ENCODE measurements around the gene HAAO.
A peak's percentile ranks its signal among the peaks of the same experiment; 100 is the strongest.

Gene HAAO

DNA sequence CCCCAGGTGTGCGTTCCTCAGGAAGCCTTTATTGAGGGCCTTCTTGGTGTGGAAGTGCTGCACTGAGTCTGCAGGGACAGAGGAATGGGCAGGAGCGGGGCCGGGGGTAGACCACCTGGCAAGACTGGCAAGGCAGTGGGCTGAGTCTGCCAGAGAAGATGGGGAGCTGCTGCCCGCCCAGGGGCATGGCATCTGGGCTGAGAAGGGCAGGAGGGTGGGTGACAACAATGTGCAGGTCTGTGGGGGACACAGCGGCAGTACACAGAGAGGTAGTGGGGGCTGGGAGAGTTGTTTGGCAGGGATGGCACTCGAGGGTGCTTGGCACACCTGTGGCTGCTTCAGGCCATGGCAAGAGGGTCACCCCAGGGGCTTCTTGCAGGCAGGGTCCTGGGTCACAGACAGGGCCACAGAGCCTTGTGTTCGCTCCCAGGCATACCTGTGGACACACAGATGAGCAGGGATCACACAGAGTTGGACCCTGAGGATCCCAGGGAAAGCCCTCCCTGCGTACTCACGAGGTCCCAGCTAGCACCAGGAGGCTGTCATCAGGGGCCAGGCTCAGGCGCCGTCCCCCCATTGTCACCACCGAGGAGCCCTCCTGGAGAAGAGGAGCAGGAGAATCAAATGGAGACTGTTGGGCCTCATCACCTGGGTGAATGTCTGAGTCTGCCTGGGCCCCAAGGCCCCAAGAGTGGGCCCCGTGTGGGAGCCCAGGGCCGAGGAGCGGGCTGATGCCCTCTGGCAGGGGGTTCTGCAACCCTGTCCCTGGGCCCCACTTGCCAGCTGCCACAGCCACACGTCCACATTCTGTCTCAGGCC lies 25.1 kb downstream of the HAAO start:
- DNase-seq: no peak

DNA sequence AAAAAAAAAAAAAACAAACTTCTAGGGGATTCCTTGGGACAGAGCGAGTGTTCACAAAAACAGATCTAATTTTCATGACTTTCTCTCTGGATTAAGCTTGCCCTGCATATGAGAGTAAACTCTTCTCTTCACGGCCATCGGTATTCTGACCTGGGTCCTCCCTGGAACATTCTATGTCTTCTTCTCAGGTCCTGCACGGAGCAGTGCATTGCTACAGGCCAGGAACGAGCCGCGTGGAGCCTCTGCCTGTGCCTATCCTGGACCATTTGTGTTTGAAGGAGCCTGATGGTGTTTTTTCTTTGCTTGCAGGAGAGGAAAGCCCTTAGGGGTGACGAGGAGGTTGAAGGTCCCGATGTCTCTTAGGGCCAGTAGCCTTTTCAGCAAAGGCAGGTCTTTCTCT lies 26.7 kb downstream of the HAAO start:
- DNase-seq: no peak

DNA sequence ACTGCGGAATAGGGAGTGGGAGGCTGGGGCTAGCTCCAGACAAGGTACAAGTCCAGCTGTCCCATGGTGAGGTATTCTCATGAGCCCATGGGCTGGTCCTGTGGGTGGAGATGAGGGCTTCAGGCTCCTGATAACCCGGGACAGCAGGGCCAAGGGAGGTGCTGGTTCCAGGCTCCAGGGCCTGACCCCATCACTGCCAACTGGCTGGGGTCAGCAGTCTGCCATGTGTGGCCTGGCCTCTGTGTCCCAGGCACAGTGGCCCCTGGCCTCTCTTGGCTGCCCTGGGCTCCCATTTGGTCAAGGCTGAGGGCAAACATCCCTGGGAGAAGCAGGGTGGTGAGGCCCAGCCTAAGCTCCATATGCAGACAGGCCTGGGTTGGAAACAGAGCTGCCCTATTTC lies 27.5 kb downstream of the HAAO start:
- DNase-seq: no peak

- DNase-seq: peak; percentile 88
Observed at GRCh38 chr2:42764096-42764495, 28.3 kb downstream of the HAAO start, which contains the start of gene OXER1. Gene OXER1, minus strand, starts transcription at chr2:42764135. Its CDS starts 73 bp downstream, at chr2:42764062.

- no peak for DNase-seq
Observed at GRCh38 chr2:42762823-42763804, 29.3 kb downstream of the HAAO start.

DNA sequence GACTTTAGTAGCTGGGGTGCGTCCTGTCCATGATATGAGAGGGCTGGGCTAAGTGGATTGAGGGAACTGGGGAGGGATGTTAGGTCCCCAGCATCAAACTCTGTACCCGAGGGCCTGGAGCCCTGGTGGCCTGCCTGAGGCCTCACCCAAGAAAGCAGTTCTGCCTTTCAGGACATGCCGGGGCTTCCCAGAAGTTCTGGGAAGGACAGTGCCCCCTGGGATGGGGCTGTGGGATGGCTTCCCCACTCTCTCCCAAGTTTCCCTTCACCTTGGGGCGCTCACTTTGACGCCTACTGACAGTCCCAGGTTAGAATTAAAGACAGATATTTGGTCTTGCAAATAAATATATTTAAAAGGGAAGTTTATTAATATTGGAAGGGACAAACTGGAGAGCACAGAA lies 30.2 kb downstream of the HAAO start:
- no peak for DNase-seq

DNA sequence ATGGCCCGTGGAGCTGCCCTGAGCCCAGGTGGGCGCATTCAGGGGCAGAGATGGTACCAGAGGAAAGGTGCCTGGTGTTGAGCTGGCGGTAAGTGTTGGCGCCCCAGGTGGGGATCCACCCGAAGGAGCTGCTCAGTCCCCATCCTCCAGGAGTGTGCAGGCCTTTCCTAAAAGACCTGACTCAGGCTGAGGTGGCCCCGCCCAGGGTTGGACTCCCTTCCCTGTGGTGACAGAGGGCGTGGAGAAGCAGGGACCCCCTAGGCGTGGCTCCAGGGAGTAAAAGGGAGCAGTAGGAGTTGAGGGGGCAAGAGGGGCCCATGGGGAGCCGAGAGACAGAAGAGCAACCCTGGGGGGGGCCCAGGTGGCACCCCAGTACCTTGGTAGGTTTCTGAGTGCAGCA lies 30.8 kb downstream of the HAAO start:
- no peak for DNase-seq

DNA sequence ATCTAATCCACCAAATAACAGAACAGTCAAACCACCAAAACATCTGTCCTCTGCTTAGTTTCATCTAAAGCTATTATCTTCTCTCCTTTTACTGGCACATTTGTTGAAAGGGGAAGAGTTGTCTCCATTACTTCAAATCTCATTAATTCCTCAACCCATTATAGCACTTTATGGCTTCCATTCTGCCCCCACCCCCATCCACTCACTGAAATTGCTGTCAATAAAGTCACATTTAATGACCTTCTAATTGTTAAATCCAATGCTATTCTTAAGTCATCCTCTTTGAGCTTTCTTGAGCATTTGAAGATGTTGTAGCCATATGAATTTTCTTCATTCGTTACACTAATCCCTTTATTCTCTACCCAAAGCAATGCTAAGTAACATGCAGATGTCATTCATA lies 33.6 kb downstream of the HAAO start:
- DNase-seq: no peak

DNA sequence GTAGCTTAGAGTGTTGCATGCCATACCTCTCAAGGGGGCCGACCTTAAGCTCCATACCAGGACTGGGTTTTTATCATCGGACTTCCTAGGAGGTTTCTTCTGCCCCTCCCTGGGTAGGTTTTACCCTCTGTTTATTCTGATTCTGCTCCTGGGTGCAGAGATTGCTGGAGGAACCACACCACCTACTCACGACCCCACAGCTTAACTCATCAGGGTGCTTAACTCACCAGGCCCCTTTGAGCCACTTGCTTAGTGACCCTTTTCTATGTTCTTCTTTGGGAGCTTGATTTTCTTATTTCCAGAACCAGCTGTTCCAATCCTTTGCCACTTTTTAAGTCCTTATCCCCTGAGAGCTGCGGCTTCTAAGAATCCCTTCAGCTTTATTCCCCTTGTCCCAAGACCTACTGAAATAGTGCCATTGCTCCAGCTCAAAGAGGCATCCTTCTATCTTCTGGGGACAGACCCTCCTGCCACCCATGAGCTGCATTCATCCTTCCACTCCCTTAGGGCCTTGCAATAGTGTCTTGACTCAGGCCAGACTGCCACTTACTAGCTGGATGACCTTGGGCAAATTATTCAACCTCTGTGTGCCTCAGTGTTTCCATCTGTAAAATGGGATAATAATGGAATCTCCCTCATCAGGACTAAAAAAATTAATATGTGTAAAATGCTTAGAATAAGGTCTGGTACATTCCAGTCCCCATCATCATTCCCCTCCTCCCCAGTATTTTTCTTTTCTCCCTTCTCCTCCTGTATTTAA lies 34.2 kb downstream of the HAAO start:
- DNase-seq: no peak

DNA sequence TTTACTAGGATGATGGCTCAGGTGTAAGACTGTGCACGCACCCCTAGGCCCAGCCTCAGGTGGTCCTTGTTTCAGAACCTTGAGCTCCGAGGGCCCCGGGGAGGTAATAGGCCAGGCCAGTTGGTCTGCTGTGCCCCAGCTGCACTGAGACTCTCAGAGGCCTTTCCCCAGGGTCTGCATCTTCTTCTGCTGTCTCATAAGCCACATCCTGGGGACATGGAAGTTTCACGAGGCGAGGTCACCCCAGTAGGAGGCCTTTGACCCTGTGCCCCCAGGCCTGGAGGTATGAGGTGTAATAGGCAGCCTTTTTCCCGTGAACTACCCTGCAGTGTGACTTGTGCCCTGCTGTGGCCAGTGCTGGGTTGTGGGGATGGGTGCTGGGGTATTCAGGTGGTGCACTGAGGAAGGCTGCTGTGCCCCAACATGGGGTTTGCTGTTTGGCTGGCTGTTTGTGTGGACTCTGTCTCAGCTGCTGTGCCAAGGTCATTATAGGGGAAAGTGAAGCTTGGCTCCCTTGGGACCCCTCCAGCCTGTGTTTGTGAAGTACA lies 35.3 kb downstream of the HAAO start:
- DNase-seq: no peak

- DNase-seq: no peak
Observed at GRCh38 chr2:42756150-42756775, 36.1 kb downstream of the HAAO start.

- DNase-seq: peak; percentile 18
Observed at GRCh38 chr2:42755191-42755880, 37.0 kb downstream of the HAAO start.

DNA sequence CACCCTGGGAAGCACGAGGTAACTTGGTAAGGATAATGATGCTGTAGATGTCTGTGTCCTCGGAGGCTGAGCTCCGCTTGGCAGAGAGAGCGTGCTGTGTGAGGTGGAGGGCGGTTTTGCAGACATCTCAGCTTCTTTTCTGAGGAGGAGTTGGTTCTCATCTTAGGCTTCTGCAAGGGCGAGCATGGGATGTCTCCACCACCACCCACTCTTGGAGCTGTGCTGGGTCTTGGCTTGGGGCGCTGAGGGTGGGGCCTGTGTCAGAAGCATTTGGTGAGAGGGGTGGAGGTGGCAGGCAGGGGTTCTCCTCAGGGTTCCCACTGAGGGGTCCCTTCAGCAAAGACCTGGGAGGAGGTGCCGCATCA lies 37.6 kb downstream of the HAAO start:
- no peak for DNase-seq

DNA sequence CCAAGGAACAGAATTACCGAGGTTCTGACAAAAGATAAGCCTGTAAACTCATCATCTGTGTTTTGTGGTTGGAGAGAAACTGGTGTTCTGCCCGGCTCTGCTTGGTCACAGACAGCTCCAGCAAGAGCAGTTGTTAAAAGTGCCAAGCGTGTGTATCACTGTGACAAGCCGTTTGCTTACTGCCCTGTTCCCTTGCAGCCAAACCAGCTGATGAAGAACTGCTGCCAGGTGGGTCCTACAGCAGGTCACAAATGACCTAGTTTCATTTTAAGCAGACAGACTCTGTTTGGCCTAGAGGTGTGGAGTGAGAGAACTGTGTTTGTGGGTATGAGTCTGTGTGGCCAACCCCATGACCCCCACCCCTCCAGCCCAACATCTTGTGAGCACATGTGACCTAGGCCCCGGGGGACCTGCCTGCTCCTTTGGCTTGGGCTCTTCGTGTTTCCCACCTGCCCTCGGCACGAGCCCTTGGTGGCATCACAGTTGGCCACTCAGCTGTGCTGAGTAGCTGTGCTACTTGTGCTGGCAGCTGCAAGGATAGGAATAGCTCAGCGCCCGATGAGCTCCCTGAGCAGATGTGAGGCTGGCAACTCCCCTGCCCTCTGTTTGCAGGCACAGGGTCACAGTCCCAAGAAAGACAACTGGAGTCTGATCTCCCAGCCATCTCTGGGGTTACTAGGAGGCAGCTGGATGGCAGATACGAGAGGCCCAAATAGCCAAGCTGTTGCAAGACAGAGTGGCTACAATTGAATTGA lies 38.2 kb downstream of the HAAO start:
- peak; percentile 73 for DNase-seq

DNA sequence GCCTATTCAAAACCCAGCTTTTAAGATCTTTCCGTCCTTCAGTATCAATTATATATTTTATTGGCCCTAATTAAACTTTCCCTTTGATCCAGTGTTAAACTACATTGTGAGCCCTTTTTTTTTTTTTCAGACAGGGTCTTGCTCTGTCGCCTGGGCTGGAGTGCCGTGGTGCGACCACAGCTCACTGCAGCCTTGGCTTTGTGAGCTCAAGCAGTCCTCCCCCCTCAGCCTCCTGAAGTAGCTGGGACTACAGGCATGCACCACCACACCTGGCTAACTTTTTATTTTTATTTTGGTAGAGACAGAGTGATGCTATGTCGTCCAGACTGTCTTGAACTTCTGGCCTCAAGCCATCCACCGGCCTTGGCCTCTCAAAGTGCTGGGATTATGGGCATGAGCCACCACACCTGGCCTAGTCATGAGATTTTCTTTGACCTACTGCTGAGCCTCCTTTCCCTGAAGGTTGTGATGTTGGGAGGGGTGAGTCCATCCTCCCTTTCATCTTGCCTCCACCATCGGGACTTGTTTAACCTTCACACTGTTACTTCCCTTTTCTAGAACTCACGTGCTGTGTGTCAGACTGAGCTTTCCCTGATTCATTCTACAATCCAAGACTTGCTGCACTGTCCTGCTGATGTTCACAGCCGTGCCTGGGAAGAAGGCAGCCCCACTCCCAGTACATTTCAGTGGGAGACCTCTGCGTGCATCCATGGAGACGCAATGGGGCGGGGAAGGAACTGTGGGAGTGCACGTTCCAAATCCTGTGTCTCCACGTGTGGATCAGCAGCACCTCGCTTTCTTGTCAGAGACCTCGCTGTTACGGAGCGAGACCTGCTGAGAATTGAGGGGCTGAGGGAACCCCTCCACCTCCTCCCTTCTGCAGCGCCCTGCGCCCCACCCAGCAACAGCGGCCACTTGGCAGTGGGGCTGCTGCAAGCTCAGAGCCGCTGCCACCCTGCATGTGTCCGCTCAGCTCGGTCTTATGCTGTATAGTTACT lies 39.3 kb downstream of the HAAO start:
- peak; percentile 73 for DNase-seq

DNA sequence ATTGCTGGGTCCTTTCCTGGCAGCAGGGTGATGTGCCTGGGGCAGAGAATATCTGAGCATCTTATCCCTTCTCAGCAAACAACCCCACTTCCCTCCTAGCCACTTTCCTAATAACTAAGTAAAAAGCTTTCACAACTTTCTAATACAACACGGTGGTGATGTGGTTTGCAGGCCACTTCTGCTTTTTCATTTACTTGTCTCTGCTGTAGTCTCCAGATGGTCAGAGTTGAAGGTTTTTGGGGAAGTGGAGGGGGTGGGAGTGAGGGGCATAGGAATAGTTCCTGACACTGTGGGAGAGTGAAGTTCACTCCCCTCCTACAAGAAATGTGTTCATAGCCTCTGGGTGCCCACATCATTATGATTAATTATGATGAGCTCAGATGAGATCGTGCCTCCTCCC lies 40.1 kb downstream of the HAAO start:
- DNase-seq: peak; percentile 95

GRCh38 chr2:42748840-42749239 lies 43.5 kb downstream of the HAAO start:
- no peak for DNase-seq

- DNase-seq: no peak
Observed at GRCh38 chr2:42747422-42747821, 45.0 kb downstream of the HAAO start.

GRCh38 chr2:42744545-42745082 lies 47.8 kb downstream of the HAAO start:
- no peak for DNase-seq
